Endodermal cell (in vitro differentiated cells): ENCODE data around the gene NFKBIB. TPM values are rescaled to one million over a fixed set of nuclear protein-coding genes. Genes with fewer than 3 reads are reported as not detected.

Experiments
- DNase-seq: peaks from one replicate; pipeline ENCODE4 v3.0.0-alpha.2; 2017
- H3K27ac ChIP-seq: 2 replicates; pipeline ENCODE4 v1.5.1; 2013; ENCODE audit warnings: mild to moderate bottlenecking, low read depth, low read length, moderate library complexity
- H3K27me3 ChIP-seq: 2 replicates; pipeline ENCODE4 v1.6.1; 2013; ENCODE audit warnings: mild to moderate bottlenecking, low read length, moderate library complexity; ENCODE audit not compliant: insufficient read depth, control insufficient read depth, poor library complexity, severe bottlenecking
- H3K36me3 ChIP-seq: 2 replicates; pipeline ENCODE4 v1.7.0; 2013; ENCODE audit warnings: mild to moderate bottlenecking, low read length, moderate library complexity; ENCODE audit not compliant: control insufficient read depth, insufficient read depth
- H3K4me1 ChIP-seq: one replicate; pipeline ENCODE4 v1.7.0; 2013; ENCODE audit warnings: low read length; ENCODE audit not compliant: control insufficient read depth, insufficient read depth
- H3K4me3 ChIP-seq: 2 replicates; pipeline ENCODE4 v1.5.1; 2013; ENCODE audit warnings: mild to moderate bottlenecking, low read length, moderate library complexity
- H3K9ac ChIP-seq: 2 replicates; pipeline ENCODE4 v1.6.1; 2013; ENCODE audit warnings: mild to moderate bottlenecking, low read length, moderate library complexity; ENCODE audit not compliant: poor library complexity, severe bottlenecking; ENCODE audit errors: extremely low read depth
- H3K9me3 ChIP-seq: 2 replicates; pipeline ENCODE4 v1.6.1; 2013; ENCODE audit warnings: mild to moderate bottlenecking, low read length, moderate library complexity; ENCODE audit not compliant: control insufficient read depth
- H3K27ac Mint-ChIP-seq: 2 replicates; pipeline ENCODE4 v1.8.0; 2020; ENCODE audit warnings: mixed read lengths
- H3K27me3 Mint-ChIP-seq: 2 replicates; pipeline ENCODE4 v1.8.0; 2021; ENCODE audit warnings: mild to moderate bottlenecking, mixed read lengths; ENCODE audit not compliant: insufficient read depth
- H3K36me3 Mint-ChIP-seq: 2 replicates; pipeline ENCODE4 v1.8.0; 2020; ENCODE audit warnings: low read depth, mixed read lengths
- H3K4me1 Mint-ChIP-seq: 2 replicates; pipeline ENCODE4 v1.8.0; 2020; ENCODE audit warnings: mixed read lengths
- H3K4me3 Mint-ChIP-seq: 2 replicates; pipeline ENCODE4 v1.8.0; 2020; ENCODE audit warnings: mild to moderate bottlenecking, moderate library complexity, mixed read lengths
- H3K9me3 Mint-ChIP-seq: 2 replicates; pipeline ENCODE4 v1.8.0; 2020; ENCODE audit warnings: mild to moderate bottlenecking, mixed read lengths
- CTCF ChIP-seq: fragments of 200-600 bp; sonication (generic); conservative IDR thresholded peaks from 2 replicates; pipeline ENCODE4 v1.5.0; 2021; ENCODE audit warnings: antibody characterized with exemption, mild to moderate bottlenecking
- WGBS, 2 experiments: methylation state at CpG; one replicate each; pipeline versions ENCODE4 v1.1.5 to v1.1.7; 2013; ENCODE audit warnings: missing lambda C conversion rate in 2 of 2, mixed read lengths in 1 of 2; ENCODE audit not compliant: insufficient coverage in 1 of 2, insufficient read length in 1 of 2; 5-methylcytosine and 5-hydroxymethylcytosine counted together
- long read RNA-seq, 4 experiments: library from polyadenylated mRNA in 2 of 4; library from RNA in 1 of 4; library from capped mRNA in 1 of 4; stranded (forward) in 3 of 4; unstranded in 1 of 4; transcript quantifications; one replicate each; pipeline ENCODE4 v2.0.0, GENCODE V29; 2020 to 2021; ENCODE audit warnings: inconsistent platforms in 1 of 4
- polyA plus RNA-seq, 2 experiments: library from polyadenylated mRNA; stranded (reverse); fragments of 50-300 nt; gene quantifications; one replicate each; pipeline ENCODE4 v1.2.3, GENCODE V29; 2013
- total RNA-seq, 2 donors: library from RNA; stranded (reverse); fragmentation: NEBNext Ultra II Directional in 1 of 2; extraction: Animal tissue kit (Norgen Biotek cat#: 25700) in 1 of 2; gene quantifications; 2 replicates in 1 of 2; 3 replicates in 1 of 2; pipeline ENCODE4 v1.2.1, GENCODE V29; 2021

NFKBIB gene
- total RNA-seq, result 10 to 100 TPM; 20.7 to 24.3 TPM
- polyA plus RNA-seq (2013, experiment 1 of 2), result 18.4 TPM
- polyA plus RNA-seq (2013, experiment 2 of 2), result 18.2 TPM
- long read RNA-seq, experiment 1, transcript NFKBIB-201 (6 exons, 1,159 nt), result major isoform, 9 of 13 reads
- long read RNA-seq, experiment 1, partial matches to known transcripts, result 2 of 13 reads
- long read RNA-seq, experiment 1, other reads (novel, unspliced or antisense), result 2 of 13 reads
- long read RNA-seq, experiment 2, transcript NFKBIB-204 (5 exons, 1,929 nt), result major isoform, 25 of 50 reads
- long read RNA-seq, experiment 2, transcript NFKBIB-201 (6 exons, 1,159 nt), result minor isoform, 20 of 50 reads
- long read RNA-seq, experiment 2, partial matches to known transcripts, result 0 of 50 reads
- long read RNA-seq, experiment 2, other reads (novel, unspliced or antisense), result 4 of 50 reads
- long read RNA-seq, experiment 3, transcript NFKBIB-204 (5 exons, 1,929 nt), result major isoform, 37 of 58 reads
- long read RNA-seq, experiment 3, transcript NFKBIB-201 (6 exons, 1,159 nt), result minor isoform, 14 of 58 reads
- long read RNA-seq, experiment 3, partial matches to known transcripts, result 2 of 58 reads
- long read RNA-seq, experiment 3, other reads (novel, unspliced or antisense), result 4 of 58 reads
- long read RNA-seq, experiment 4, transcript NFKBIB-204 (5 exons, 1,929 nt), result minor isoform, 7 of 28 reads
- long read RNA-seq, experiment 4, transcript NFKBIB-201 (6 exons, 1,159 nt), result major isoform, 9 of 28 reads
- long read RNA-seq, experiment 4, partial matches to known transcripts, result 0 of 28 reads
- long read RNA-seq, experiment 4, other reads (novel, unspliced or antisense), result 12 of 28 reads

- Mint-ChIP-seq H3K4me3 (peak within 1 kb of the TSS; percentile 67), H3K36me3 (peaks cover 12% of the 10 kb centered on the region)
- peak within 1 kb of the TSS; percentile 86 for H3K27ac ChIP-seq
Measured at GRCh38 chr19:38899447-38900201, at the start of gene NFKBIB, which contains the start of gene SIRT2. Gene NFKBIB (plus strand): TSS chr19:38899969. CDS start chr19:38900033, 64 bp downstream. Gene SIRT2 (minus strand): TSS chr19:38899618. CDS start chr19:38899521, 97 bp downstream.

GRCh38 chr19:38850436-38850975 lies 49.3 kb upstream of the NFKBIB start:
- Mint-ChIP-seq H3K4me1 (peaks cover 17% of the 10 kb centered on the region), H3K9me3 (peaks cover 9% of the 10 kb centered on the region), H3K27ac (peak overlapping the region; percentile 99), H3K4me3 (peak overlapping the region; percentile 85), H3K36me3 (peaks cover 33% of the 10 kb centered on the region), H3K27me3 (no peaks in the 10 kb centered on the region)
- H3K27me3 ChIP-seq, result no peaks in the 10 kb centered on the region
- peak; percentile 49 for TF ChIP-seq CTCF
- DNase-seq, result no peak
- peak overlapping the region; percentile 83 for H3K27ac ChIP-seq
- peaks cover 8% of the 10 kb centered on the region for H3K4me1 ChIP-seq
- no peaks in the 10 kb centered on the region for H3K9me3 ChIP-seq
- peak overlapping the region; percentile 62 for H3K9ac ChIP-seq
- peak overlapping the region; percentile 86 for H3K4me3 ChIP-seq
- peaks cover 31% of the 10 kb centered on the region for H3K36me3 ChIP-seq
- WGBS, 2 experiments, result 1% methylated on average over 20 to 26 of the region's 26 CpGs

More at GRCh38 chr19:38899447-38900201, at the start of gene NFKBIB, which contains the start of gene SIRT2:
- H3K4me1 ChIP-seq, result no peaks in the 10 kb centered on the region
- 1% methylated on average over 31 to 64 of the region's 64 CpGs for WGBS, 2 experiments
- peak within 1 kb of the TSS; percentile 85 for H3K4me3 ChIP-seq
- H3K9ac ChIP-seq, result peak within 1 kb of the TSS; percentile 87
- Mint-ChIP-seq H3K4me1 (peaks cover 16% of the 10 kb centered on the region), H3K27me3 (peaks cover 18% of the 10 kb centered on the region), H3K9me3 (peaks cover 9% of the 10 kb centered on the region), H3K27ac (peak within 1 kb of the TSS; percentile 96)
- H3K27me3 ChIP-seq, result no peaks in the 10 kb centered on the region
- TF ChIP-seq CTCF, result no peak
- DNase-seq, result peak; percentile 100
- H3K9me3 ChIP-seq, result peaks cover 7% of the 10 kb centered on the region
- no peaks in the 10 kb centered on the region for H3K36me3 ChIP-seq
